ENCODE measurements around the gene EIF4G3. TPM values are rescaled to one million over a fixed set of nuclear protein-coding genes. Genes with fewer than 3 reads are reported as not detected.

The EIF4G3 gene
- total and polyA plus RNA-seq, 2 of the 8 experiments (the other 6 are each of a cell fraction or from before 2014, with no cell fraction given) = 47.5 to 66.6 TPM

DNA sequence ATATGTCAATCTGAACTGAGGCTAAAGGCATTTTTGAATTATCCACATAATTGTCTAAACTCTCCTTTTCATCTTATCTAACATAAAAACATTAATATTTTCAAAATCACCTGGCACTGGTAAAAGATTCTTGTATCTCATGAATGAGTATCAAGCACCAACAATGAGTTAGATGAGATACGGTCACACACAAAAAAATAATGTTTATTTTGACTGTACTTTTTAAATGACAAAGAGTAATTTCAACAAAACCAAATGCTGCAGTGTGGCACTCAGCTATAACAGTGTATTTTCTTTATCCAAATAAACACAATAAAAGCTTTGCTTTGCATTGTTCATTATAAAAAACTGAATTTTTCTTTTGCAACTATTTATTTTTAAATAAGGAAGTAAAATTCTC, 59.5 kb downstream of the EIF4G3 start (continued):
- no peak for TF ChIP-seq TAF1 (IDR thresholded peaks at IDR 0.05; ENCODE audit: low read depth, low read length)
- TF ChIP-seq CHD2 (IDR thresholded peaks at IDR 0.05; ENCODE audit: low read length) = no peak
- TF ChIP-seq, protein P1, sequence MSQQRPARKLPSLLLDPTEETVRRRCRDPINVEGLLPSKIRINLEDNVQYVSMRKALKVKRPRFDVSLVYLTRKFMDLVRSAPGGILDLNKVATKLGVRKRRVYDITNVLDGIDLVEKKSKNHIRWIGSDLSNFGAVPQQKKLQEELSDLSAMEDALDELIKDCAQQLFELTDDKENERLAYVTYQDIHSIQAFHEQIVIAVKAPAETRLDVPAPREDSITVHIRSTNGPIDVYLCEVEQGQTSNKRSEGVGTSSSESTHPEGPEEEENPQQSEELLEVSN (IDR thresholded peaks at IDR 0.05) = no peak
